Thyroid gland (tissue), 4 donors: ENCODE measurements around the gene ARMH1. TPM values are rescaled to one million over a fixed set of nuclear protein-coding genes. Genes with fewer than 3 reads are reported as not detected.

ENCODE experiments used
- DNase-seq, 2 donors: peaks; one replicate each; pipeline ENCODE4 v3.0.0-alpha.2; 2019
- H3K27ac ChIP-seq, 3 donors: fragments of 200-600 bp; sonication (generic); 1 replicate in 2 of 3; 2 replicates in 1 of 3; pipeline ENCODE4 v1.5.1; 2016 to 2019; ENCODE audit warnings: mild to moderate bottlenecking in 1 of 3, moderate library complexity in 1 of 3
- H3K27me3 ChIP-seq: fragments of 200-600 bp; sonication (generic); one replicate; pipeline ENCODE4 v1.5.1; 2019
- H3K36me3 ChIP-seq, 2 donors: fragments of 200-600 bp; sonication (generic); one replicate each; pipeline ENCODE4 v1.5.1; 2016 to 2019
- H3K4me1 ChIP-seq, 2 donors: fragments of 200-600 bp; sonication (generic); one replicate each; pipeline ENCODE4 v1.5.1; 2017 to 2019
- H3K4me3 ChIP-seq, 3 donors: fragments of 200-600 bp; sonication (generic); replicated peaks in 1 of 3; 1 replicate in 2 of 3; 2 replicates in 1 of 3; pipeline ENCODE4 v1.5.1; 2016; ENCODE audit warnings: mild to moderate bottlenecking in 1 of 3
- H3K9me3 ChIP-seq: fragments of 200-600 bp; sonication (generic); one replicate; pipeline ENCODE4 v1.5.1; 2017
- CTCF ChIP-seq, 6 experiments: fragments of 200-600 bp in 3 of 6; fragments of 450-650 bp in 3 of 6; sonication (generic) in 3 of 6; IDR thresholded peaks; one replicate each; pipeline ENCODE4 v1.5.1; 2016 to 2019; ENCODE audit warnings: antibody characterized with exemption in 6 of 6, mild to moderate bottlenecking in 2 of 6, inconsistent platforms in 1 of 6, moderate library complexity in 1 of 6
- POLR2A ChIP-seq, 2 donors: fragments of 450-650 bp; IDR thresholded peaks; one replicate each; pipeline ENCODE4 v1.6.1; 2017; ENCODE audit warnings: antibody characterized with exemption in 2 of 2, mild to moderate bottlenecking in 2 of 2, moderate library complexity in 1 of 2
- WGBS, 2 donors: methylation state at CpG; one replicate each; pipeline ENCODE4 v1.1.5; 2017; 5-methylcytosine and 5-hydroxymethylcytosine counted together
- intact Hi-C: fragments of 100-400 bp; cut with DNase I; formaldehyde crosslinking; loops from one replicate; pipeline ENCODE4 v1.15.1; 2023
- total RNA-seq, 4 donors: library from RNA; depleted of rRNA; stranded (reverse); fragments of >200 nt; gene quantifications; one replicate each; pipeline ENCODE4 v1.2.3, GENCODE V29; 2016

The ARMH1 gene
- total RNA-seq, 4 donors from 2014 or later: 1.3 to 1.9 TPM; not detected in 2

- H3K27ac ChIP-seq: no peak overlapping the region
- peaks cover 24 to 27% of the 10 kb centered on the region in 2 donors for H3K36me3 ChIP-seq
- no peaks in the 10 kb centered on the region for H3K4me1 ChIP-seq
- no peaks in the 10 kb centered on the region for H3K27me3 ChIP-seq
- DNase-seq: no peak
- intact Hi-C loops: no loop called here
- WGBS, 2 donors: 58 to 77% methylated on average over 9 to 11 of the region's 11 CpGs
- TF ChIP-seq CTCF (IDR thresholded peaks at IDR 0.05) (peak in 1 of 6 experiments; percentile 12), POLR2A (IDR thresholded peaks at IDR 0.05) (no peak)
- no peak overlapping the region for H3K4me3 ChIP-seq
- no peaks in the 10 kb centered on the region for H3K9me3 ChIP-seq
These were observed 21.2 kb upstream of the ARMH1 start for GRCh38 chr1:44653107-44653964.

- no peaks in the 10 kb centered on the region for H3K27me3 ChIP-seq
- 93 to 96% methylated on average over 35 of the region's 35 CpGs for WGBS, 2 donors
- DNase-seq: no peak
- H3K4me1 ChIP-seq: no peaks in the 10 kb centered on the region
- no peak for TF ChIP-seq POLR2A (IDR thresholded peaks at IDR 0.05)
- TF ChIP-seq CTCF (IDR thresholded peaks at IDR 0.05): no peak
- no peak overlapping the region for H3K4me3 ChIP-seq
- H3K36me3 ChIP-seq: peaks cover 14 to 16% of the 10 kb centered on the region in 2 donors
- no peaks in the 10 kb centered on the region for H3K9me3 ChIP-seq
- H3K27ac ChIP-seq: no peak overlapping the region
- intact Hi-C loops: no loop called here
These were observed 19.8 kb upstream of the ARMH1 start for GRCh38 chr1:44654621-44655187.

- no peak for DNase-seq
- Histone ChIP-seq H3K9me3 (no peaks in the 10 kb centered on the region), H3K36me3 (peaks cover 5 to 7% of the 10 kb centered on the region in 2 donors), H3K27me3 (no peaks in the 10 kb centered on the region), H3K4me1 (peaks cover 0 to 7% of the 10 kb centered on the region in 2 donors), H3K4me3 (no peak overlapping the region), H3K27ac (no peak overlapping the region)
- WGBS, 2 donors: 61 to 79% methylated on average over 4 to 5 of the region's 5 CpGs
- intact Hi-C loops: no loop called here
- TF ChIP-seq CTCF (IDR thresholded peaks at IDR 0.05) (peak in 5 of 6 experiments; percentile 14 to 64 (median 31)), POLR2A (IDR thresholded peaks at IDR 0.05) (no peak)
These were observed 18.9 kb upstream of the ARMH1 start for GRCh38 chr1:44655609-44656008.

GRCh38 chr1:44659566-44659965 lies 14.9 kb upstream of the ARMH1 start:
- H3K27me3 ChIP-seq: no peaks in the 10 kb centered on the region
- H3K27ac ChIP-seq: no peak overlapping the region
- DNase-seq: no peak
- 96 to 98% methylated on average over 4 of the region's 4 CpGs for WGBS, 2 donors
- intact Hi-C loops: no loop called here
- peaks cover 0 to 13% of the 10 kb centered on the region in 2 donors for H3K4me1 ChIP-seq
- H3K9me3 ChIP-seq: no peaks in the 10 kb centered on the region
- TF ChIP-seq POLR2A (IDR thresholded peaks at IDR 0.05) (no peak), CTCF (IDR thresholded peaks at IDR 0.05) (no peak)
- no peak overlapping the region for H3K4me3 ChIP-seq
- H3K36me3 ChIP-seq: no peaks in the 10 kb centered on the region

GRCh38 chr1:44660176-44660575 lies 14.3 kb upstream of the ARMH1 start:
- WGBS, 2 donors: 20 to 40% methylated on average over 4 to 9 of the region's 9 CpGs
- H3K36me3 ChIP-seq: no peaks in the 10 kb centered on the region
- peak; percentile 95 to 96 for DNase-seq
- no peak for TF ChIP-seq POLR2A (IDR thresholded peaks at IDR 0.05)
- no peak for TF ChIP-seq CTCF (IDR thresholded peaks at IDR 0.05)
- H3K4me1 ChIP-seq: peaks cover 0 to 13% of the 10 kb centered on the region in 2 donors
- H3K27ac ChIP-seq: no peak overlapping the region
- H3K27me3 ChIP-seq: no peaks in the 10 kb centered on the region
- no peak overlapping the region for H3K4me3 ChIP-seq
- intact Hi-C loops: no loop called here
- no peaks in the 10 kb centered on the region for H3K9me3 ChIP-seq
